ENCODE measurements around the gene LRMDA. TPM values are rescaled to one million over a fixed set of nuclear protein-coding genes. Genes with fewer than 3 reads are reported as not detected.

The LRMDA gene
- total and polyA plus RNA-seq, 2 donors (not counting 1 experiment from before 2014, with no cell fraction given), result 0.12 TPM; not detected in 1

DNA sequence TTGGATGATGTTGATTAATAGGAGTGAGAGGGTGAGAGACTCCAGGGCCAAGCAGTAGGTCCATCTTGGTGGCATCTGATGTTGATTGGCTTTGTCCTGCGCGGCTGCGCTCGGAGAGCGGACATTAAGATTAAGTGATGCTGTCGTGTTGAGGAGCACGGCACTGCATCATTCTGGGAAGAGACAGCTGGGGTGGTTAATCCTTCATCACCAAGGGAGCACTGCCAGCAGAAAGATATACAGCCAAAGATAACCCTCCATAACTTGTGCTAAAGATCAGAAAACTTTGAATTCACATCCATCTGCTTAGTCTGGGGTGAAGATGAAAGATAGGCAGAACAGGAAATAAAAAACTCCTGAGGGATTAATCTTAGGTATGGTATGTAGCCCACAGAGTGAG lies 208.3 kb downstream of the LRMDA start:
- Histone ChIP-seq H2AFZ (ENCODE audit: insufficient read depth, low read depth, low read length, poor library complexity, severe bottlenecking) (no peak overlapping the region), H3K4me2 (replicated peaks; ENCODE audit: low read depth, low read length, poor library complexity, severe bottlenecking) (no peak overlapping the region), H4K20me1 (ENCODE audit: control insufficient read depth, insufficient read depth, low read length, poor library complexity, severe bottlenecking) (no peaks in the 10 kb centered on the region), H3K4me1 (ENCODE audit: control insufficient read depth in 2 of 2, insufficient read depth in 2 of 2, low read length in 2 of 2) (no peaks in the 10 kb centered on the region), H3K36me3 (replicated peaks in 1 of 2; ENCODE audit: control extremely low read depth in 1 of 2, control insufficient read depth in 1 of 2, extremely low read depth in 1 of 2, insufficient read depth in 2 of 2, low read length in 1 of 2) (no peaks in the 10 kb centered on the region), H3K27ac (ENCODE audit: low read length in 2 of 2) (no peak overlapping the region), H3K4me3 (ENCODE audit: control extremely low read depth in 1 of 5, extremely low read depth in 1 of 5, insufficient read depth in 1 of 5, low read depth in 2 of 5, low read length in 4 of 5) (no peak overlapping the region), H3K79me2 (ENCODE audit: control insufficient read depth, insufficient read depth, low read length) (no peaks in the 10 kb centered on the region), H3K27me3 (replicated peaks in 1 of 4; ENCODE audit: control extremely low read depth in 1 of 4, control insufficient read depth in 3 of 4, insufficient read depth in 4 of 4, low read length in 3 of 4) (peaks cover 0 to 4% (median 0%) of the 10 kb centered on the region in 4 experiments), H3K9ac (ENCODE audit: low read length) (no peak overlapping the region), H3K9me3 (ENCODE audit: control extremely low read depth in 1 of 3, control insufficient read depth in 2 of 3, insufficient read depth in 1 of 3, low read length in 2 of 3) (no peaks in the 10 kb centered on the region)
- no peak for ATAC-seq (ENCODE audit: low read depth)
- H3K9me3 Mint-ChIP-seq (ENCODE audit: insufficient read depth), result no peaks in the 10 kb centered on the region
- intact Hi-C loops (cut with micrococcal nuclease), result no loop called here
- H3K27me3 Mint-ChIP-seq, result peaks cover 19% of the 10 kb centered on the region
- H3K27ac Mint-ChIP-seq, result no peak overlapping the region
- no peak for DNase-seq
- ChIA-PET POLR2A (no interaction called here), CTCF (no interaction called here)
- no peak for TF ChIP-seq CTCF (IDR thresholded peaks at IDR 0.05)
- TF ChIP-seq EZH2 (IDR thresholded peaks at IDR 0.05; ENCODE audit: borderline replicate concordance, insufficient read depth, low read depth, low read length, poor library complexity, severe bottlenecking), result no peak
- 97% methylated on average over 7 of the region's 7 CpGs for WGBS (ENCODE audit: insufficient coverage)
- no peaks in the 10 kb centered on the region for H3K4me1 Mint-ChIP-seq
- H3K4me3 Mint-ChIP-seq, result no peak overlapping the region

GRCh38 chr10:75640381-75640780 lies 209.0 kb downstream of the LRMDA start:
- Histone ChIP-seq H3K4me2 (replicated peaks; ENCODE audit: low read depth, low read length, poor library complexity, severe bottlenecking) (no peak overlapping the region), H3K36me3 (replicated peaks in 1 of 2; ENCODE audit: control extremely low read depth in 1 of 2, control insufficient read depth in 1 of 2, extremely low read depth in 1 of 2, insufficient read depth in 2 of 2, low read length in 1 of 2) (no peaks in the 10 kb centered on the region), H3K9ac (ENCODE audit: low read length) (no peak overlapping the region), H3K79me2 (ENCODE audit: control insufficient read depth, insufficient read depth, low read length) (no peaks in the 10 kb centered on the region), H3K4me1 (ENCODE audit: control insufficient read depth in 2 of 2, insufficient read depth in 2 of 2, low read length in 2 of 2) (no peaks in the 10 kb centered on the region), H4K20me1 (ENCODE audit: control insufficient read depth, insufficient read depth, low read length, poor library complexity, severe bottlenecking) (no peaks in the 10 kb centered on the region), H3K4me3 (ENCODE audit: control extremely low read depth in 1 of 5, extremely low read depth in 1 of 5, insufficient read depth in 1 of 5, low read depth in 2 of 5, low read length in 4 of 5) (no peak overlapping the region), H3K9me3 (ENCODE audit: control extremely low read depth in 1 of 3, control insufficient read depth in 2 of 3, insufficient read depth in 1 of 3, low read length in 2 of 3) (no peaks in the 10 kb centered on the region), H3K27me3 (replicated peaks in 1 of 4; ENCODE audit: control extremely low read depth in 1 of 4, control insufficient read depth in 3 of 4, insufficient read depth in 4 of 4, low read length in 3 of 4) (peaks cover 0 to 4% (median 0%) of the 10 kb centered on the region in 4 experiments), H2AFZ (ENCODE audit: insufficient read depth, low read depth, low read length, poor library complexity, severe bottlenecking) (no peak overlapping the region), H3K27ac (ENCODE audit: low read length in 2 of 2) (no peak overlapping the region)
- DNase-seq, result no peak
- Mint-ChIP-seq H3K4me3 (no peak overlapping the region), H3K4me1 (no peaks in the 10 kb centered on the region), H3K27ac (no peak overlapping the region), H3K27me3 (peaks cover 19% of the 10 kb centered on the region), H3K9me3 (ENCODE audit: insufficient read depth) (no peaks in the 10 kb centered on the region)
- intact Hi-C loops (cut with micrococcal nuclease), result no loop called here
- no peak for TF ChIP-seq EZH2 (IDR thresholded peaks at IDR 0.05; ENCODE audit: borderline replicate concordance, insufficient read depth, low read depth, low read length, poor library complexity, severe bottlenecking)
- no peak for TF ChIP-seq CTCF (IDR thresholded peaks at IDR 0.05)
- ATAC-seq (ENCODE audit: low read depth), result no peak
- WGBS (ENCODE audit: insufficient coverage), result 83% methylated on average over 1 of the region's 3 CpGs
- POLR2A ChIA-PET, result no interaction called here
- CTCF ChIA-PET, result no interaction called here
